ENCODE measurements around the gene RRP8. TPM values are rescaled to one million over a fixed set of nuclear protein-coding genes. Genes with fewer than 3 reads are reported as not detected.
A peak's percentile ranks its signal among the peaks of the same experiment; 100 is the strongest.

The RRP8 gene
- total RNA-seq, 1 experiment from 2014 or later, result 16.0 TPM

- peak overlapping the region; percentile 75 for H3K9ac ChIP-seq (ENCODE audit: extremely low read depth, insufficient read length, low read length)
- H3K18ac ChIP-seq (ENCODE audit: insufficient read length, low read depth, low read length), result peak overlapping the region; percentile 84
- H3K9me3 Mint-ChIP-seq, result no peaks in the 10 kb centered on the region
- H3K4ac ChIP-seq (ENCODE audit: low read depth, low read length), result no peak overlapping the region
- H3K4me3 Mint-ChIP-seq, result peak overlapping the region; percentile 83 to 88
- no peaks in the 10 kb centered on the region for H3K9me3 ChIP-seq (ENCODE audit: control insufficient read depth, low read depth, low read length)
- peaks cover 33 to 58% (median 57%) of the 10 kb centered on the region in 3 experiments; a peak in 6 of 7 replicates for H3K36me3 Mint-ChIP-seq (ENCODE audit: insufficient read depth in 1 of 3, low read depth in 3 of 3)
- no peak overlapping the region for H2BK5ac ChIP-seq (ENCODE audit: insufficient read length, low read length)
- DNase-seq, result peak; percentile 27
- no peaks in the 10 kb centered on the region; the same call in 1 of the 2 replicates for H3K4me1 ChIP-seq (ENCODE audit: insufficient read depth, low read length)
- no peaks in the 10 kb centered on the region for H3K79me1 ChIP-seq (ENCODE audit: insufficient read depth, low read depth, low read length, poor library complexity, severe bottlenecking)
- H2BK12ac ChIP-seq (ENCODE audit: insufficient read length, low read depth, low read length), result no peak overlapping the region
- H3K27ac ChIP-seq (ENCODE audit: insufficient read length, low read depth, low read length), result no peak overlapping the region
- no peak overlapping the region for H4K91ac ChIP-seq (ENCODE audit: insufficient read length, low read depth, low read length)
- H3K27ac Mint-ChIP-seq, result peak overlapping the region; percentile 61 to 96 (median 90); a peak in 6 of 7 replicates
- no peaks in the 10 kb centered on the region for H3K79me2 ChIP-seq (ENCODE audit: insufficient read depth, low read length)
- no peak overlapping the region for H4K8ac ChIP-seq (replicated peaks; ENCODE audit: insufficient read length, low read depth, low read length)
- no peak overlapping the region for H3K23ac ChIP-seq (ENCODE audit: insufficient read length, low read depth, low read length)
- TF ChIP-seq, protein P1, sequence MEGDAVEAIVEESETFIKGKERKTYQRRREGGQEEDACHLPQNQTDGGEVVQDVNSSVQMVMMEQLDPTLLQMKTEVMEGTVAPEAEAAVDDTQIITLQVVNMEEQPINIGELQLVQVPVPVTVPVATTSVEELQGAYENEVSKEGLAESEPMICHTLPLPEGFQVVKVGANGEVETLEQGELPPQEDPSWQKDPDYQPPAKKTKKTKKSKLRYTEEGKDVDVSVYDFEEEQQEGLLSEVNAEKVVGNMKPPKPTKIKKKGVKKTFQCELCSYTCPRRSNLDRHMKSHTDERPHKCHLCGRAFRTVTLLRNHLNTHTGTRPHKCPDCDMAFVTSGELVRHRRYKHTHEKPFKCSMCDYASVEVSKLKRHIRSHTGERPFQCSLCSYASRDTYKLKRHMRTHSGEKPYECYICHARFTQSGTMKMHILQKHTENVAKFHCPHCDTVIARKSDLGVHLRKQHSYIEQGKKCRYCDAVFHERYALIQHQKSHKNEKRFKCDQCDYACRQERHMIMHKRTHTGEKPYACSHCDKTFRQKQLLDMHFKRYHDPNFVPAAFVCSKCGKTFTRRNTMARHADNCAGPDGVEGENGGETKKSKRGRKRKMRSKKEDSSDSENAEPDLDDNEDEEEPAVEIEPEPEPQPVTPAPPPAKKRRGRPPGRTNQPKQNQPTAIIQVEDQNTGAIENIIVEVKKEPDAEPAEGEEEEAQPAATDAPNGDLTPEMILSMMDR (conservative IDR thresholded peaks at IDR 0.05), result no peak
- no peak overlapping the region for H2BK15ac ChIP-seq (ENCODE audit: low read depth, low read length)
- H3T11ph ChIP-seq (ENCODE audit: low read length), result no peak overlapping the region
- peaks cover 20 to 21% of the 10 kb centered on the region in 2 experiments for H3K4me1 Mint-ChIP-seq
- no peaks in the 10 kb centered on the region for H4K20me1 ChIP-seq (ENCODE audit: control insufficient read depth, insufficient read depth, insufficient read length)
- H4K5ac ChIP-seq (ENCODE audit: insufficient read length, low read depth, low read length), result no peak overlapping the region
- H2AFZ ChIP-seq (ENCODE audit: low read length), result no peak overlapping the region
- no peaks in the 10 kb centered on the region; the same call in 1 of the 2 replicates for H3K27me3 Mint-ChIP-seq (ENCODE audit: low read depth)
- no peak overlapping the region for H3K56ac ChIP-seq (ENCODE audit: insufficient read length, low read depth, low read length)
- H2AK5ac ChIP-seq (ENCODE audit: insufficient read length, low read length), result no peak overlapping the region
- no peaks in the 10 kb centered on the region for H3K27me3 ChIP-seq (ENCODE audit: insufficient read depth, low read length)
- no peak overlapping the region for H2BK20ac ChIP-seq (ENCODE audit: low read depth, low read length, poor library complexity, severe bottlenecking)
- peak overlapping the region; percentile 87; the same call in 1 of the 2 replicates for H3K14ac ChIP-seq (ENCODE audit: insufficient read depth, low read length)
- H2BK120ac ChIP-seq (ENCODE audit: low read depth, low read length, poor library complexity, severe bottlenecking), result no peak overlapping the region
- H3K4me2 ChIP-seq (ENCODE audit: insufficient read depth, insufficient read length, low read length), result peak overlapping the region; percentile 75
- no CpG with 5 or more reads among the region's 39 CpGs for WGBS (ENCODE audit: extremely low coverage, insufficient read length, low lambda C conversion rate)
- H3K23me2 ChIP-seq (ENCODE audit: insufficient read length, low read depth, low read length, poor library complexity, severe bottlenecking), result peaks cover 12% of the 10 kb centered on the region
Measured at GRCh38 chr11:6611092-6611962, 7.9 kb upstream of the RRP8 start.
